Upper lobe of right lung (tissue), 1 donor: Measurements from ENCODE around the gene PRMT9. TPM values are rescaled to one million over a fixed set of nuclear protein-coding genes. Genes with fewer than 3 reads are reported as not detected.

Experiments
- ATAC-seq: fragments of 200-7000 bp; cut with Tn5 transposase; one replicate; pipeline ENCODE4 v1.9.1; 2020; ENCODE audit warnings: mild to moderate bottlenecking, moderate library complexity
- DNase-seq: peaks from one replicate; pipeline ENCODE4 v3.0.0-alpha.2; 2020
- H3K27ac ChIP-seq: fragments of 200-600 bp; one replicate; pipeline ENCODE4 v1.8.0; 2022
- H3K27me3 ChIP-seq: fragments of 200-600 bp; one replicate; pipeline ENCODE4 v1.8.0; 2022; ENCODE audit warnings: mild to moderate bottlenecking
- H3K36me3 ChIP-seq: fragments of 200-600 bp; one replicate; pipeline ENCODE4 v1.8.0; 2022
- H3K4me1 ChIP-seq: fragments of 200-600 bp; one replicate; pipeline ENCODE4 v1.8.0; 2022
- H3K4me3 ChIP-seq: fragments of 200-600 bp; one replicate; pipeline ENCODE4 v1.8.0; 2022; ENCODE audit warnings: mild to moderate bottlenecking
- H3K9me3 ChIP-seq: fragments of 200-600 bp; one replicate; pipeline ENCODE4 v1.8.0; 2022
- intact Hi-C: fragments of 100-400 bp; cut with DNase I; formaldehyde crosslinking; loops from one replicate; pipeline ENCODE4 v1.11.0; 2022
- total RNA-seq: library from RNA; stranded (reverse); fragmentation: NEBNext Ultra II Directional; extraction: Animal tissue kit (Norgen Biotek cat#: 25700); gene quantifications from one replicate; pipeline ENCODE4 v1.2.1, GENCODE V29; 2021
- TF ChIP-seq, protein P1 (sequence below): fragments of 200-600 bp; IDR thresholded peaks from one replicate; pipeline ENCODE4 v1.8.0; 2022; ENCODE audit warnings: antibody characterized with exemption
- donor health status: DM: no; HTN: yes; CAD: no; lungs with severe emphysema.

PRMT9 gene
- total RNA-seq, 1 donor from 2014 or later: 11.5 TPM

DNA sequence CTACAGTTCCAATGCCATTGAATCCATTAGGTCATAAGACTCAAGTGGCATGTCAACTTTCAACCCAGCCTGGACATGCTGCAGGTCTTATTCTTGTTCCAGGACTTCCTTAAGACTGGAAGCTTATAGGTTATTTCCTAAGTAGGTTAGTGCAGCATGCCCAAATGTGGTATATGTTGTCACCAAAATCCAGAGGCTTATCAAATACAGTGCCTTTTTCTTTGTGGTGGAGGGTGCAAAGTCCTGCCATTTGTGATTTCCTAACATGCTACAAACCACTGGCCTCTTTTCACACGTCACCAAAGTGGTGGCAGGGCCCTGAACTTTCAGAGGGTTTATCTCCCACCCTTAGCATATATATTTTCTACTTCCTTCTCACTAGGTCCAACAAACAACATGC, 76.5 kb downstream of the PRMT9 start:
- H3K9me3 ChIP-seq: no peaks in the 10 kb centered on the region
- H3K27me3 ChIP-seq: no peaks in the 10 kb centered on the region
- intact Hi-C loops: no loop called here
- TF ChIP-seq, protein P1, sequence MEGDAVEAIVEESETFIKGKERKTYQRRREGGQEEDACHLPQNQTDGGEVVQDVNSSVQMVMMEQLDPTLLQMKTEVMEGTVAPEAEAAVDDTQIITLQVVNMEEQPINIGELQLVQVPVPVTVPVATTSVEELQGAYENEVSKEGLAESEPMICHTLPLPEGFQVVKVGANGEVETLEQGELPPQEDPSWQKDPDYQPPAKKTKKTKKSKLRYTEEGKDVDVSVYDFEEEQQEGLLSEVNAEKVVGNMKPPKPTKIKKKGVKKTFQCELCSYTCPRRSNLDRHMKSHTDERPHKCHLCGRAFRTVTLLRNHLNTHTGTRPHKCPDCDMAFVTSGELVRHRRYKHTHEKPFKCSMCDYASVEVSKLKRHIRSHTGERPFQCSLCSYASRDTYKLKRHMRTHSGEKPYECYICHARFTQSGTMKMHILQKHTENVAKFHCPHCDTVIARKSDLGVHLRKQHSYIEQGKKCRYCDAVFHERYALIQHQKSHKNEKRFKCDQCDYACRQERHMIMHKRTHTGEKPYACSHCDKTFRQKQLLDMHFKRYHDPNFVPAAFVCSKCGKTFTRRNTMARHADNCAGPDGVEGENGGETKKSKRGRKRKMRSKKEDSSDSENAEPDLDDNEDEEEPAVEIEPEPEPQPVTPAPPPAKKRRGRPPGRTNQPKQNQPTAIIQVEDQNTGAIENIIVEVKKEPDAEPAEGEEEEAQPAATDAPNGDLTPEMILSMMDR: no peak
- H3K36me3 ChIP-seq: no peaks in the 10 kb centered on the region
- DNase-seq (no peak), ATAC-seq (no peak)
- no peak overlapping the region for H3K27ac ChIP-seq
- H3K4me1 ChIP-seq: no peaks in the 10 kb centered on the region
- H3K4me3 ChIP-seq: no peak overlapping the region

GRCh38 chr4:147605499-147605898, 78.5 kb downstream of the PRMT9 start:
- DNase-seq: no peak
- no peaks in the 10 kb centered on the region for H3K27me3 ChIP-seq
- H3K9me3 ChIP-seq: no peaks in the 10 kb centered on the region
- TF ChIP-seq, protein P1: no peak
- H3K36me3 ChIP-seq: no peaks in the 10 kb centered on the region
- H3K4me3 ChIP-seq: no peak overlapping the region
- no peaks in the 10 kb centered on the region for H3K4me1 ChIP-seq
- no peak overlapping the region for H3K27ac ChIP-seq
- ATAC-seq: no peak
- intact Hi-C loops: no loop called here

DNA sequence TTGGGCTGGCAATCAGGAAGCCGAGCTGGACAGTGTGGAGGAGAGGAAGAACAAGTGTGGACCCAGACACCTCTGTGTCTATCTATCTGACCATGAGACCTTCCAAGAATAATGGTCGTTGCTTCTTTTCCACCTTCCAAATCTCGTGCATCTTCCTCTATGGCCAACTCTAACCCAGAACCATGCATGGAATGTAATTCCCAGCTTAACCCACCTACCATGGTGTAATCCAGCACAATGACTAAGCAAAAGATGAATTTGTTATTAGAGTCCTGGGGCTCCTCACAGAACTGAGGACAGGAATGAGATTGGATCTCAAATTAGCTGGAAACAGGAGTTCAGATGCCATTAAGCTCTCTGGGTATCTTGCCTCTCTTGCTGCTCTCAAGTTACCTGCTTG, 84.2 kb downstream of the PRMT9 start:
- H3K4me3 ChIP-seq: no peak overlapping the region
- intact Hi-C loops: no loop called here
- TF ChIP-seq, protein P1: no peak
- ATAC-seq (no peak), DNase-seq (no peak)
- H3K27me3 ChIP-seq: no peaks in the 10 kb centered on the region
- no peaks in the 10 kb centered on the region for H3K4me1 ChIP-seq
- no peaks in the 10 kb centered on the region for H3K9me3 ChIP-seq
- H3K27ac ChIP-seq: no peak overlapping the region
- H3K36me3 ChIP-seq: no peaks in the 10 kb centered on the region

- H3K9me3 ChIP-seq: no peaks in the 10 kb centered on the region
- no peaks in the 10 kb centered on the region for H3K36me3 ChIP-seq
- TF ChIP-seq, protein P1: no peak
- intact Hi-C loops: no loop called here
- no peak overlapping the region for H3K27ac ChIP-seq
- H3K27me3 ChIP-seq: no peaks in the 10 kb centered on the region
- DNase-seq (no peak), ATAC-seq (no peak)
- no peak overlapping the region for H3K4me3 ChIP-seq
- H3K4me1 ChIP-seq: no peaks in the 10 kb centered on the region
These were observed 84.8 kb downstream of the PRMT9 start for GRCh38 chr4:147599206-147599605.

GRCh38 chr4:147597561-147597960, 86.4 kb downstream of the PRMT9 start:
- no peak overlapping the region for H3K4me3 ChIP-seq
- no peaks in the 10 kb centered on the region for H3K36me3 ChIP-seq
- no peaks in the 10 kb centered on the region for H3K4me1 ChIP-seq
- TF ChIP-seq, protein P1: no peak
- no peak overlapping the region for H3K27ac ChIP-seq
- ATAC-seq (no peak), DNase-seq (no peak)
- H3K27me3 ChIP-seq: no peaks in the 10 kb centered on the region
- H3K9me3 ChIP-seq: no peaks in the 10 kb centered on the region
- intact Hi-C loops: no loop called here

DNA sequence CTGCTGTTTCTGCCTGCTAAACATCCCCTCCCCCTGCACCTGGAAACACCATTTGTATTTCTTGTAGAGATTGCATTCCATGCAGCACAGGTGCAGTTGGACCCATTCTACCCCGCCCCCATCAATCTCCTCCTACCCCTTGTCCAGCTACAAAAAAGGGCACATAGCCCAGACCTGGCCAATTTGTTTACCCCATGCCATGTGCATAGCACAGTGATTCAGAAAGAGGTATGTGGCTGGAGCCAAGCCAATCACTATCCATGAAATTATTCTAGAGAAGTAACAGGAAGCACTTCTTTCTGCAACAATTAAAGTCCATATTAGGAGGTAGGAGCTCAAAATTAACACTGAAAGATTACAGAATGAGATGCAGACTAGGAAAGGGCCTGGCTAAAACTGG, 87.0 kb downstream of the PRMT9 start:
- intact Hi-C loops: no loop called here
- no peak overlapping the region for H3K27ac ChIP-seq
- DNase-seq (no peak), ATAC-seq (peak; percentile 91)
- TF ChIP-seq, protein P1: no peak
- H3K4me3 ChIP-seq: no peak overlapping the region
- H3K27me3 ChIP-seq: no peaks in the 10 kb centered on the region
- H3K9me3 ChIP-seq: no peaks in the 10 kb centered on the region
- no peaks in the 10 kb centered on the region for H3K4me1 ChIP-seq
- no peaks in the 10 kb centered on the region for H3K36me3 ChIP-seq
